OCI-LY3 (cell line): ENCODE measurements around the gene SMTNL2.
"Not testable (repeated sequence)": the region's sequence is repeated elsewhere in the genome, so short reads cannot be mapped to it uniquely, and the experiment has no call there.

ENCODE experiments used
- H2AFZ ChIP-seq: fragments of 200-600, 300-600 bp; shearing (Covaris generic); 2 replicates; pipeline ENCODE4 v1.6.0; 2014; ENCODE audit warnings: antibody characterized with exemption, low read depth, low read length
- H3K27ac ChIP-seq: fragments of 200-600, 300-600 bp; sonication (generic); 2 replicates; pipeline ENCODE4 v1.5.1; 2014; ENCODE audit warnings: mild to moderate bottlenecking, low read length, moderate library complexity, mixed read lengths
- H3K27me3 ChIP-seq: fragments of 200-600, 300-600 bp; sonication (generic); 2 replicates; pipeline ENCODE4 v1.6.1; 2014; ENCODE audit warnings: low read depth, low read length, mixed read lengths
- H3K36me3 ChIP-seq: fragments of 200-600, 300-600 bp; sonication (generic); replicated peaks from 2 replicates; pipeline ENCODE3; 2014; ENCODE audit warnings: low read depth, low read length, mixed read lengths
- H3K4me1 ChIP-seq: fragments of 300-600, 200-600 bp; sonication (generic); 2 replicates; pipeline ENCODE4 v1.6.1; 2014; ENCODE audit warnings: low read length, mixed read lengths
- H3K4me2 ChIP-seq: fragments of 200-600, 300-600 bp; sonication (generic); 2 replicates; pipeline ENCODE4 v1.6.1; 2014; ENCODE audit warnings: low read length, mixed read lengths
- H3K4me3 ChIP-seq: fragments of 300-600, 200-600 bp; sonication (generic); 2 replicates; pipeline ENCODE4 v1.5.1; 2014; ENCODE audit warnings: antibody characterized with exemption, mild to moderate bottlenecking, low read length, moderate library complexity
- H3K79me2 ChIP-seq: fragments of 300-600, 200-600 bp; shearing (Covaris generic); 2 replicates; pipeline ENCODE4 v1.6.1; 2014; ENCODE audit warnings: mild to moderate bottlenecking, low read length, mixed read lengths
- H3K9ac ChIP-seq: fragments of 300-600, 200-600 bp; shearing (Covaris generic); 2 replicates; pipeline ENCODE4 v1.6.0; 2014; ENCODE audit warnings: mild to moderate bottlenecking, low read length, moderate library complexity
- H3K9me3 ChIP-seq: fragments of 200-600, 300-600 bp; shearing (Covaris generic); 2 replicates; pipeline ENCODE4 v1.6.1; 2014; ENCODE audit warnings: low read length, mixed read lengths; ENCODE audit not compliant: insufficient read depth
- H4K20me1 ChIP-seq: fragments of 200-600, 300-600 bp; sonication (generic); 2 replicates; pipeline ENCODE4 v1.6.1; 2016; ENCODE audit warnings: low read length, mixed read lengths; ENCODE audit not compliant: insufficient read depth
- CTCF ChIP-seq: fragments of 200-600, 300-600 bp; sonication (generic); IDR thresholded peaks from 2 replicates; pipeline ENCODE4 v1.5.1; 2014; ENCODE audit warnings: antibody characterized with exemption, low read length, low read depth
- EZH2phosphoT487 ChIP-seq: fragments of 200-600 bp; shearing (Covaris generic); IDR thresholded peaks from 2 replicates; pipeline ENCODE4 v1.6.1; 2018; ENCODE audit warnings: antibody characterized with exemption, mixed run types, low read depth

The SMTNL2 gene

GRCh38 chr17:4601326-4601725 lies 17.0 kb downstream of the SMTNL2 start:
- H2AFZ ChIP-seq = no peak overlapping the region
- no peaks in the 10 kb centered on the region for H3K4me1 ChIP-seq
- no peak overlapping the region for H3K27ac ChIP-seq
- H3K79me2 ChIP-seq = no peaks in the 10 kb centered on the region
- H3K9me3 ChIP-seq = no peaks in the 10 kb centered on the region
- TF ChIP-seq EZH2phosphoT487 = no peak
- TF ChIP-seq CTCF = no peak
- no peaks in the 10 kb centered on the region for H3K27me3 ChIP-seq
- H3K36me3 ChIP-seq = no peaks in the 10 kb centered on the region
- no peak overlapping the region for H3K9ac ChIP-seq
- no peaks in the 10 kb centered on the region for H4K20me1 ChIP-seq
- no peak overlapping the region for H3K4me2 ChIP-seq
- H3K4me3 ChIP-seq = no peak overlapping the region

GRCh38 chr17:4602041-4602440 lies 17.7 kb downstream of the SMTNL2 start:
- Histone ChIP-seq H3K79me2 (no peaks in the 10 kb centered on the region), H3K9me3 (no peaks in the 10 kb centered on the region), H4K20me1 (no peaks in the 10 kb centered on the region), H3K27me3 (no peaks in the 10 kb centered on the region), H3K4me1 (no peaks in the 10 kb centered on the region), H3K4me3 (no peak overlapping the region), H3K27ac (no peak overlapping the region), H3K4me2 (no peak overlapping the region), H2AFZ (no peak overlapping the region), H3K9ac (no peak overlapping the region), H3K36me3 (no peaks in the 10 kb centered on the region)
- TF ChIP-seq CTCF = no peak
- no peak for TF ChIP-seq EZH2phosphoT487

- Histone ChIP-seq H3K4me3 (no peak overlapping the region), H3K4me2 (no peak overlapping the region), H3K9me3 (no peaks in the 10 kb centered on the region), H4K20me1 (no peaks in the 10 kb centered on the region), H3K4me1 (no peaks in the 10 kb centered on the region), H2AFZ (no peak overlapping the region), H3K36me3 (no peaks in the 10 kb centered on the region), H3K9ac (no peak overlapping the region), H3K27me3 (peaks cover 14% of the 10 kb centered on the region; the same call in 1 of the 2 replicates), H3K79me2 (no peaks in the 10 kb centered on the region), H3K27ac (no peak overlapping the region)
- TF ChIP-seq EZH2phosphoT487 (no peak), CTCF (no peak)
These were observed 19.8 kb downstream of the SMTNL2 start for GRCh38 chr17:4604111-4604644.

- H3K9me3 ChIP-seq, H4K20me1 ChIP-seq, H3K79me2 ChIP-seq, H2AFZ ChIP-seq, H3K4me1 ChIP-seq, H3K36me3 ChIP-seq, H3K9ac ChIP-seq, H3K4me2 ChIP-seq, H3K4me3 ChIP-seq, H3K27ac ChIP-seq: not testable (repeated sequence)
- peaks cover 19% of the 10 kb centered on the region for H3K27me3 ChIP-seq
These were observed 20.4 kb downstream of the SMTNL2 start for GRCh38 chr17:4604736-4605135.

DNA sequence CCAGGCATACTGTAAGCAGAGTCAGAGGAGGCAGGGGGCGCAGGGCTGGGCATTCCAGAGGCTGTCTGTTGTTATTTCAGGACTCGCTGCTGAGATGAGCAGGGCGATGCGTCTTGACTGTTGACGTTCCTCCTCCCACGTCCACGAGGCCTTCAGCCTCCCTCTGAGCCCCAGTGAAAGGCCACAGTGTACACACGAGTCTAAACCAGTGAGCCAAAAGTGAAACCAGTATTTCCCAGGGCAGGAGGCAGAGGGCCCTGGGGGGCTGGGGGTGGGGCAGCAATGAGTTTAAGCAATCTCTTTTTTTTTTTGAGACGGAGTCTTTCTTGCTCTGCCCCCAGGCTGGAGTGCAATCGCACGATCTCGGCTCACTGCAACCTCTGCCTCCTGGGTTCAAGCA lies 21.5 kb downstream of the SMTNL2 start:
- Histone ChIP-seq H3K27me3 (peaks cover 25% of the 10 kb centered on the region), H3K4me3 (no peak overlapping the region), H3K9ac (no peak overlapping the region), H2AFZ (no peak overlapping the region), H3K4me1 (no peaks in the 10 kb centered on the region), H4K20me1 (no peaks in the 10 kb centered on the region), H3K36me3 (no peaks in the 10 kb centered on the region), H3K27ac (no peak overlapping the region), H3K4me2 (no peak overlapping the region), H3K79me2 (no peaks in the 10 kb centered on the region), H3K9me3 (no peaks in the 10 kb centered on the region)
- TF ChIP-seq EZH2phosphoT487 (no peak), CTCF (no peak)
